HEK293T (cell line): ENCODE measurements around the gene PPAT.

Experiments used
- BHLHE40 ChIP-seq: fragments of 450-650 bp; IDR thresholded peaks from 2 replicates; pipeline ENCODE4 v1.6.1; 2016; ENCODE audit warnings: mild to moderate bottlenecking, moderate library complexity, borderline replicate concordance
- NFRKB ChIP-seq: fragments of 450-650 bp; IDR thresholded peaks from 2 replicates; pipeline ENCODE4 v1.6.1; 2016; ENCODE audit warnings: mild to moderate bottlenecking, moderate library complexity

- TF ChIP-seq BHLHE40 (no peak), NFRKB (no peak)
Observed at GRCh38 chr4:56450342-56450741, 14.9 kb upstream of the PPAT start.
